ENCODE results near the gene ZNF317. TPM values are rescaled to one million over a fixed set of nuclear protein-coding genes. Genes with fewer than 3 reads are reported as not detected.

ZNF317 gene
- total RNA-seq, 4 donors from 2014 or later = 9.9 to 22.5 (median 13.3) TPM

GRCh38 chr19:9144920-9145319 is 4.7 kb downstream of the ZNF317 start:
- peaks cover 0 to 53% (median 0%) of the 10 kb centered on the region in 3 donors for H3K36me3 ChIP-seq
- TF ChIP-seq POLR2A (IDR thresholded peaks at IDR 0.05) = no peak
- TF ChIP-seq, protein P1, sequence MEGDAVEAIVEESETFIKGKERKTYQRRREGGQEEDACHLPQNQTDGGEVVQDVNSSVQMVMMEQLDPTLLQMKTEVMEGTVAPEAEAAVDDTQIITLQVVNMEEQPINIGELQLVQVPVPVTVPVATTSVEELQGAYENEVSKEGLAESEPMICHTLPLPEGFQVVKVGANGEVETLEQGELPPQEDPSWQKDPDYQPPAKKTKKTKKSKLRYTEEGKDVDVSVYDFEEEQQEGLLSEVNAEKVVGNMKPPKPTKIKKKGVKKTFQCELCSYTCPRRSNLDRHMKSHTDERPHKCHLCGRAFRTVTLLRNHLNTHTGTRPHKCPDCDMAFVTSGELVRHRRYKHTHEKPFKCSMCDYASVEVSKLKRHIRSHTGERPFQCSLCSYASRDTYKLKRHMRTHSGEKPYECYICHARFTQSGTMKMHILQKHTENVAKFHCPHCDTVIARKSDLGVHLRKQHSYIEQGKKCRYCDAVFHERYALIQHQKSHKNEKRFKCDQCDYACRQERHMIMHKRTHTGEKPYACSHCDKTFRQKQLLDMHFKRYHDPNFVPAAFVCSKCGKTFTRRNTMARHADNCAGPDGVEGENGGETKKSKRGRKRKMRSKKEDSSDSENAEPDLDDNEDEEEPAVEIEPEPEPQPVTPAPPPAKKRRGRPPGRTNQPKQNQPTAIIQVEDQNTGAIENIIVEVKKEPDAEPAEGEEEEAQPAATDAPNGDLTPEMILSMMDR (IDR thresholded peaks at IDR 0.05) = no peak
- peaks cover 6 to 44% (median 17%) of the 10 kb centered on the region in 3 donors for H3K9me3 ChIP-seq
- H3K27ac ChIP-seq = no peak overlapping the region
- no peak for DNase-seq
- H3K4me1 ChIP-seq = peaks cover 10 to 24% (median 11%) of the 10 kb centered on the region in 3 donors
- 97 to 100% methylated on average over 5 of the region's 5 CpGs for WGBS, 2 donors
- no peaks in the 10 kb centered on the region for H3K27me3 ChIP-seq
- intact Hi-C loops (cut with DNase I) = no loop called here
- no peak overlapping the region for H3K4me3 ChIP-seq

DNA sequence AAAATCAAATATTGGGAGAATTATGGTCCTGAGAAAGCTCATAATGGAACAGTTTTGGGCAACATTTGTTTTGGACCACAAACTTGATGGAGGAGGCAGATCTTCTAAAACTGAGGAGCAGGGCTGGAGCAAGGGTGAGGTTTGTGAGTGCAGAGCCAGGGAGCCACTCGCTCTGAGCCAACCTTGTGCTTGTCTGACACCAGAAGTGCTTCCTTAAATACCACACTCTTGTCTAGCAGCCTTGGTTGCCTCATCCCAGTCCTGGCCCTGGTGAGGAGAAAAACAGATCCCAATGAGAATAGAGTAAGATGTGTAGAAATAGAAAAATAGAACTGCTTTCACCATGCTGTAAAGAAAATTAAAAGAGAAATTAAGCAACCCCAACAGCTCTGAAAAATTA is 6.7 kb downstream of the ZNF317 start:
- 90 to 93% methylated on average over 1 of the region's 1 CpG for WGBS, 2 donors
- intact Hi-C loops (cut with DNase I) = no loop called here

GRCh38 chr19:9148697-9149096 is 8.5 kb downstream of the ZNF317 start:
- Histone ChIP-seq H3K4me1 (peaks cover 0 to 14% (median 0%) of the 10 kb centered on the region in 3 donors), H3K27ac (no peak overlapping the region), H3K4me3 (no peak overlapping the region), H3K9me3 (peaks cover 6 to 67% (median 30%) of the 10 kb centered on the region in 3 donors), H3K27me3 (no peaks in the 10 kb centered on the region), H3K36me3 (peaks cover 0 to 71% (median 0%) of the 10 kb centered on the region in 3 donors)
- DNase-seq = no peak
- no peak for TF ChIP-seq POLR2A (IDR thresholded peaks at IDR 0.05)
- TF ChIP-seq, protein P1 (IDR thresholded peaks at IDR 0.05) = no peak
- whole genome bisulfite sequencing, 2 donors = 91 to 93% methylated on average over 3 of the region's 3 CpGs
- intact Hi-C loops (cut with DNase I) = no loop called here

More for the DNA sequence above, 6.7 kb downstream of the ZNF317 start:
- DNase-seq = no peak
- Histone ChIP-seq H3K36me3 (peaks cover 0 to 56% (median 0%) of the 10 kb centered on the region in 3 donors), H3K27ac (no peak overlapping the region), H3K9me3 (peaks cover 6 to 49% (median 17%) of the 10 kb centered on the region in 3 donors), H3K4me3 (no peak overlapping the region), H3K27me3 (no peaks in the 10 kb centered on the region), H3K4me1 (peaks cover under 1 to 19% (median 3%) of the 10 kb centered on the region in 3 donors)
- no peak for TF ChIP-seq POLR2A (IDR thresholded peaks at IDR 0.05)
- TF ChIP-seq, protein P1 (IDR thresholded peaks at IDR 0.05) = no peak

- no peak for DNase-seq
- Histone ChIP-seq H3K27ac (no peak overlapping the region), H3K9me3 (peaks cover 0 to 69% (median 21%) of the 10 kb centered on the region in 3 donors)
Measured at GRCh38 chr19:9149997-9150396, 9.8 kb downstream of the ZNF317 start.

DNA sequence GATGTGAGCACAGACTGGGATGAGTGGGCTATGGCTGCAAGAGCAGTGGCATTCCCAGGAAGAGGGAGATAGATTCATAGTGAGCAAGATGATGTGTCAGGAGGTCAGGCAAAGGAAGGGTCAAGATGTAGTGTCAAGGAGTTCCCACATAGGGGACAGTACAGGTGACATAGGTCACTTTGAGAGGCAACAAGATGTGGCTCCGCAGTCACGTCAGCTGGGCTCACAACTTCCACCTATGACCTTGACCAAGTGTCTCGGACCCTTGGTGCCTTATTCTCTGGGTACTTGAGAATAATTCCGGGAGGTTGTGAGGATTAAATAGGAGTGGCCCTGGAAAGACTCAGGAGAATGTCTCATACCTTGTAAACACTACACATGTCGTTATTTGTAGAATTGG is 10.5 kb downstream of the ZNF317 start:
- 87 to 88% methylated on average over 5 of the region's 5 CpGs for WGBS, 2 donors
- H3K4me3 ChIP-seq = no peak overlapping the region
- H3K4me1 ChIP-seq = peaks cover 0 to 14% (median 0%) of the 10 kb centered on the region in 3 donors
- DNase-seq = no peak
- TF ChIP-seq, protein P1 (IDR thresholded peaks at IDR 0.05) = no peak
- no peak for TF ChIP-seq POLR2A (IDR thresholded peaks at IDR 0.05)
- intact Hi-C loops (cut with DNase I) = no loop called here
- peaks cover 0 to 81% (median 0%) of the 10 kb centered on the region in 3 donors for H3K36me3 ChIP-seq
- no peaks in the 10 kb centered on the region for H3K27me3 ChIP-seq
- H3K9me3 ChIP-seq = peaks cover 0 to 69% (median 19%) of the 10 kb centered on the region in 3 donors
- no peak overlapping the region for H3K27ac ChIP-seq

More at GRCh38 chr19:9149997-9150396, 9.8 kb downstream of the ZNF317 start:
- 75 to 77% methylated on average over 3 to 4 of the region's 4 CpGs for whole genome bisulfite sequencing, 2 donors
- intact Hi-C loops (cut with DNase I) = no loop called here
- Histone ChIP-seq H3K36me3 (peaks cover 0 to 81% (median 0%) of the 10 kb centered on the region in 3 donors), H3K4me1 (peaks cover 0 to 14% (median 0%) of the 10 kb centered on the region in 3 donors), H3K27me3 (no peaks in the 10 kb centered on the region), H3K4me3 (no peak overlapping the region)
- TF ChIP-seq, protein P1 (IDR thresholded peaks at IDR 0.05) = no peak
- no peak for TF ChIP-seq POLR2A (IDR thresholded peaks at IDR 0.05)
